Retinal pigment epithelial cell (primary cell): ENCODE measurements around the gene COL4A2.
"Not testable (repeated sequence)": the region's sequence is repeated elsewhere in the genome, so short reads cannot be mapped to it uniquely, and the experiment has no call there.

Source experiments
- DNase-seq: peaks from one replicate; pipeline ENCODE4 v3.0.0-alpha.2; 2010; ENCODE audit warnings: low read depth
- H3K4me3 ChIP-seq: 2 replicates; pipeline ENCODE4 v1.5.1; 2011; ENCODE audit warnings: mild to moderate bottlenecking, low read length, control low read depth, moderate library complexity
- CTCF ChIP-seq: conservative IDR thresholded peaks from 2 replicates; pipeline ENCODE4 v1.5.1; 2011; ENCODE audit warnings: low read depth, low read length, control low read depth, inconsistent platforms

The COL4A2 gene

GRCh38 chr13:110449219-110450015 lies 142.3 kb downstream of the COL4A2 start:
- no peak for DNase-seq
- no peak overlapping the region for H3K4me3 ChIP-seq

GRCh38 chr13:110450016-110450900 lies 143.2 kb downstream of the COL4A2 start:
- DNase-seq = no peak
- TF ChIP-seq CTCF = no peak
- H3K4me3 ChIP-seq = no peak overlapping the region

More at GRCh38 chr13:110449219-110450015, 142.3 kb downstream of the COL4A2 start:
- TF ChIP-seq CTCF = no peak

- no peak for TF ChIP-seq CTCF
- no peak for DNase-seq
- no peak overlapping the region for H3K4me3 ChIP-seq
Measured at GRCh38 chr13:110450941-110451730, 144.1 kb downstream of the COL4A2 start.

GRCh38 chr13:110453091-110453490 lies 146.0 kb downstream of the COL4A2 start:
- DNase-seq, H3K4me3 ChIP-seq: not testable (repeated sequence)

GRCh38 chr13:110453797-110454196 lies 146.7 kb downstream of the COL4A2 start:
- no peak for TF ChIP-seq CTCF
- H3K4me3 ChIP-seq = no peak overlapping the region
- DNase-seq = no peak

- H3K4me3 ChIP-seq = no peak overlapping the region
- DNase-seq = no peak
- TF ChIP-seq CTCF = no peak
Measured at GRCh38 chr13:110454227-110454859, 147.3 kb downstream of the COL4A2 start.
